ENCODE measurements around the gene MELK. TPM values are rescaled to one million over a fixed set of nuclear protein-coding genes. Genes with fewer than 3 reads are reported as not detected.

Gene MELK
- total RNA-seq, 4 donors from 2014 or later: 0.29 TPM; not detected in 3

GRCh38 chr9:36716496-36716895, 143.8 kb downstream of the MELK start:
- DNase-seq (no peak), ATAC-seq (no peak)
- TF ChIP-seq, protein P1, sequence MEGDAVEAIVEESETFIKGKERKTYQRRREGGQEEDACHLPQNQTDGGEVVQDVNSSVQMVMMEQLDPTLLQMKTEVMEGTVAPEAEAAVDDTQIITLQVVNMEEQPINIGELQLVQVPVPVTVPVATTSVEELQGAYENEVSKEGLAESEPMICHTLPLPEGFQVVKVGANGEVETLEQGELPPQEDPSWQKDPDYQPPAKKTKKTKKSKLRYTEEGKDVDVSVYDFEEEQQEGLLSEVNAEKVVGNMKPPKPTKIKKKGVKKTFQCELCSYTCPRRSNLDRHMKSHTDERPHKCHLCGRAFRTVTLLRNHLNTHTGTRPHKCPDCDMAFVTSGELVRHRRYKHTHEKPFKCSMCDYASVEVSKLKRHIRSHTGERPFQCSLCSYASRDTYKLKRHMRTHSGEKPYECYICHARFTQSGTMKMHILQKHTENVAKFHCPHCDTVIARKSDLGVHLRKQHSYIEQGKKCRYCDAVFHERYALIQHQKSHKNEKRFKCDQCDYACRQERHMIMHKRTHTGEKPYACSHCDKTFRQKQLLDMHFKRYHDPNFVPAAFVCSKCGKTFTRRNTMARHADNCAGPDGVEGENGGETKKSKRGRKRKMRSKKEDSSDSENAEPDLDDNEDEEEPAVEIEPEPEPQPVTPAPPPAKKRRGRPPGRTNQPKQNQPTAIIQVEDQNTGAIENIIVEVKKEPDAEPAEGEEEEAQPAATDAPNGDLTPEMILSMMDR (IDR thresholded peaks at IDR 0.05 in 4 of 5, conservative IDR thresholded peaks at IDR 0.05 in 1 of 5): no peak
- TF ChIP-seq POLR2A (IDR thresholded peaks at IDR 0.05): no peak
- H3K27ac ChIP-seq: no peak overlapping the region
- no peak overlapping the region for H3K4me3 ChIP-seq
- intact Hi-C loops (cut with DNase I; ENCODE audit: low total_unique reads): no loop called here
- H3K27me3 ChIP-seq: no peaks in the 10 kb centered on the region
- no peaks in the 10 kb centered on the region for H3K9me3 ChIP-seq
- H3K4me1 ChIP-seq: no peaks in the 10 kb centered on the region
- in situ Hi-C loops (cut with MboI; ENCODE audit: low sequenced_read_pairs in 4 of 4): loop anchor here in 1 of 4 donors (25.0 kb wide), 2 partner anchors 96 to 279 kb away; no protein-coding TSS in a partner anchor
- H3K36me3 ChIP-seq: no peaks in the 10 kb centered on the region

GRCh38 chr9:36717276-36717675, 144.6 kb downstream of the MELK start:
- in situ Hi-C loops (cut with MboI; ENCODE audit: low sequenced_read_pairs in 4 of 4): loop anchor here in 1 of 4 donors (25.0 kb wide), 2 partner anchors 95 to 280 kb away; no protein-coding TSS in a partner anchor
- no peak for DNase-seq
- TF ChIP-seq, protein P1 (IDR thresholded peaks at IDR 0.05 in 4 of 5, conservative IDR thresholded peaks at IDR 0.05 in 1 of 5): no peak
- TF ChIP-seq POLR2A (IDR thresholded peaks at IDR 0.05): no peak
- H3K4me1 ChIP-seq: no peaks in the 10 kb centered on the region
- H3K4me3 ChIP-seq: no peak overlapping the region
- no peaks in the 10 kb centered on the region for H3K9me3 ChIP-seq
- no peak overlapping the region for H3K27ac ChIP-seq
- intact Hi-C loops (cut with DNase I; ENCODE audit: low total_unique reads): no loop called here
- no peaks in the 10 kb centered on the region for H3K27me3 ChIP-seq
- H3K36me3 ChIP-seq: no peaks in the 10 kb centered on the region
- ATAC-seq: no peak

GRCh38 chr9:36718612-36719011, 145.9 kb downstream of the MELK start:
- Histone ChIP-seq H3K9me3 (no peaks in the 10 kb centered on the region), H3K4me1 (no peaks in the 10 kb centered on the region), H3K27me3 (no peaks in the 10 kb centered on the region), H3K4me3 (no peak overlapping the region), H3K36me3 (no peaks in the 10 kb centered on the region), H3K27ac (no peak overlapping the region)
- DNase-seq (no peak), ATAC-seq (no peak)
- TF ChIP-seq POLR2A (IDR thresholded peaks at IDR 0.05): no peak
- TF ChIP-seq, protein P1 (IDR thresholded peaks at IDR 0.05 in 4 of 5, conservative IDR thresholded peaks at IDR 0.05 in 1 of 5): no peak
- intact Hi-C loops (cut with DNase I; ENCODE audit: low total_unique reads) (no loop called here), in situ Hi-C loops (cut with MboI; ENCODE audit: low sequenced_read_pairs in 4 of 4) (loop anchor here in 1 of 4 donors (25.0 kb wide), 2 partner anchors 94 to 281 kb away; no protein-coding TSS in a partner anchor)

- in situ Hi-C loops (cut with MboI; ENCODE audit: low sequenced_read_pairs in 4 of 4) (loop anchor here in 1 of 4 donors (25.0 kb wide), 2 partner anchors 92 to 283 kb away; no protein-coding TSS in a partner anchor), intact Hi-C loops (cut with DNase I; ENCODE audit: low total_unique reads) (no loop called here)
- TF ChIP-seq, protein P1 (IDR thresholded peaks at IDR 0.05 in 4 of 5, conservative IDR thresholded peaks at IDR 0.05 in 1 of 5): no peak
- no peak for TF ChIP-seq POLR2A (IDR thresholded peaks at IDR 0.05)
- DNase-seq (no peak), ATAC-seq (no peak)
- Histone ChIP-seq H3K4me1 (no peaks in the 10 kb centered on the region), H3K36me3 (no peaks in the 10 kb centered on the region), H3K27me3 (no peaks in the 10 kb centered on the region), H3K27ac (no peak overlapping the region), H3K4me3 (no peak overlapping the region), H3K9me3 (no peaks in the 10 kb centered on the region)
Observed at GRCh38 chr9:36720043-36720442, 147.3 kb downstream of the MELK start.

Data from gastrocnemius medialis (tissue), 4 donors.